ENCODE measurements around the gene CLEC4G.

DNA sequence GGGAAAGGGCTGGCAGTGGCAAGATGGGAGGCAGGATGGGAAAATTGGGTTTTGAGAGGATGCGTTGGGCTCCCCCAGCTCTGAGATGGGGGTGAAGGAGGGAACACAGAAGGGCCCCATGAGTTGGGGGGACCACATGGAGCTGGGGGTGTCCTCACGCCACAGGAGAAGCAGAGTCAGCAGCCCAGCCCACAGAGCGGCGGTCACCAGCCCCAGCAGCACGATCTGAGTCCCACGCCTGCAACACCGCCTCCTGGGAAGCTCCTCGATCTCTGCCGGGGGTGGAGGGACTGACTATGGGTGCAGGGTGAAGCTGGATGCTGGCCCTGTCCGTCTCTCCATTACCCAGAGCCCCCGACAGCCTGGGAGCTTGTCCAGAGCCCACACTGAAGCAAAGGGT, 33.3 kb downstream of the CLEC4G start:
- TF ChIP-seq, protein P1, sequence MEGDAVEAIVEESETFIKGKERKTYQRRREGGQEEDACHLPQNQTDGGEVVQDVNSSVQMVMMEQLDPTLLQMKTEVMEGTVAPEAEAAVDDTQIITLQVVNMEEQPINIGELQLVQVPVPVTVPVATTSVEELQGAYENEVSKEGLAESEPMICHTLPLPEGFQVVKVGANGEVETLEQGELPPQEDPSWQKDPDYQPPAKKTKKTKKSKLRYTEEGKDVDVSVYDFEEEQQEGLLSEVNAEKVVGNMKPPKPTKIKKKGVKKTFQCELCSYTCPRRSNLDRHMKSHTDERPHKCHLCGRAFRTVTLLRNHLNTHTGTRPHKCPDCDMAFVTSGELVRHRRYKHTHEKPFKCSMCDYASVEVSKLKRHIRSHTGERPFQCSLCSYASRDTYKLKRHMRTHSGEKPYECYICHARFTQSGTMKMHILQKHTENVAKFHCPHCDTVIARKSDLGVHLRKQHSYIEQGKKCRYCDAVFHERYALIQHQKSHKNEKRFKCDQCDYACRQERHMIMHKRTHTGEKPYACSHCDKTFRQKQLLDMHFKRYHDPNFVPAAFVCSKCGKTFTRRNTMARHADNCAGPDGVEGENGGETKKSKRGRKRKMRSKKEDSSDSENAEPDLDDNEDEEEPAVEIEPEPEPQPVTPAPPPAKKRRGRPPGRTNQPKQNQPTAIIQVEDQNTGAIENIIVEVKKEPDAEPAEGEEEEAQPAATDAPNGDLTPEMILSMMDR (conservative IDR thresholded peaks at IDR 0.05; ENCODE audit: low read depth, low read length), result no peak
- no peak for TF ChIP-seq EZH2 (IDR thresholded peaks at IDR 0.05; ENCODE audit: low read length, unreplicated experiment)
- no peak for TF ChIP-seq EZH2phosphoT487 (IDR thresholded peaks at IDR 0.05; ENCODE audit: borderline replicate concordance, low read length)

Measured in PC-3 (cell line).